Stimulated activated CD4-positive, alpha-beta T cell treated with anti-CD3 and anti-CD28 coated beads, Interleukin-1b, Interleukin-23, amount 100 ng/mL, for 48 hours (primary cell): ENCODE data around the gene PIGR.

Experiments
- DNase-seq: peaks from one replicate; pipeline ENCODE4 v3.0.0-alpha.2; 2020

PIGR gene

GRCh38 chr1:206957639-206958038 is 11.4 kb upstream of the PIGR start:
- DNase-seq, result no peak

GRCh38 chr1:206955476-206956451 is 9.5 kb upstream of the PIGR start:
- DNase-seq, result peak; percentile 6

- no peak for DNase-seq
Observed at GRCh38 chr1:206954459-206955342, 8.4 kb upstream of the PIGR start.

- no peak for DNase-seq
Observed at GRCh38 chr1:206953626-206954025, 7.4 kb upstream of the PIGR start.

GRCh38 chr1:206953126-206953525 is 6.9 kb upstream of the PIGR start:
- DNase-seq, result no peak

- no peak for DNase-seq
Observed at GRCh38 chr1:206952171-206952570, 5.9 kb upstream of the PIGR start.

- DNase-seq, result no peak
Observed at GRCh38 chr1:206951318-206952100, 5.2 kb upstream of the PIGR start.

GRCh38 chr1:206949641-206950040 is 3.4 kb upstream of the PIGR start:
- DNase-seq, result no peak

GRCh38 chr1:206949208-206949607 is 2.9 kb upstream of the PIGR start:
- DNase-seq, result no peak

- no peak for DNase-seq
Observed at GRCh38 chr1:206947255-206947654, 989 bp upstream of the PIGR start.

GRCh38 chr1:206945779-206946178 is 487 bp downstream of the PIGR start:
- DNase-seq, result no peak

GRCh38 chr1:206944703-206945102 is 1.6 kb downstream of the PIGR start:
- DNase-seq, result no peak

GRCh38 chr1:206941766-206942418 is 4.4 kb downstream of the PIGR start:
- DNase-seq, result no peak

- no peak for DNase-seq
Observed at GRCh38 chr1:206940588-206940936, 5.7 kb downstream of the PIGR start.

- no peak for DNase-seq
Observed at GRCh38 chr1:206939841-206940587, 6.3 kb downstream of the PIGR start.

- DNase-seq, result no peak
Observed at GRCh38 chr1:206939131-206939530, 7.1 kb downstream of the PIGR start.

- no peak for DNase-seq
Observed at GRCh38 chr1:206937425-206937824, 8.8 kb downstream of the PIGR start.

- peak; percentile 63 for DNase-seq
Observed at GRCh38 chr1:206935491-206936067, 10.7 kb downstream of the PIGR start.

- peak; percentile 64 for DNase-seq
Observed at GRCh38 chr1:206933333-206933945, 12.8 kb downstream of the PIGR start.

GRCh38 chr1:206932177-206932576 is 14.1 kb downstream of the PIGR start:
- no peak for DNase-seq

- no peak for DNase-seq
Observed at GRCh38 chr1:206931709-206932108, 14.6 kb downstream of the PIGR start.
